Chondrocyte (in vitro differentiated cells): ENCODE results near the gene OTOP3. TPM values are rescaled to one million over a fixed set of nuclear protein-coding genes. Genes with fewer than 3 reads are reported as not detected.
"Not testable (repeated sequence)": the region's sequence is repeated elsewhere in the genome, so short reads cannot be mapped to it uniquely, and the experiment has no call there.

Source experiments
- DNase-seq: peaks from one replicate; pipeline ENCODE4 v3.0.0; 2021; ENCODE audit warnings: mixed read lengths, low spot score
- H3K27ac Mint-ChIP-seq: one replicate; pipeline ENCODE4 v1.8.0; 2021; ENCODE audit warnings: mild to moderate bottlenecking, moderate library complexity, mixed read lengths; ENCODE audit not compliant: unreplicated experiment
- H3K27me3 Mint-ChIP-seq: 2 replicates; pipeline ENCODE4 v1.8.0; 2021; ENCODE audit warnings: low read depth, mixed read lengths
- H3K36me3 Mint-ChIP-seq: 2 replicates; pipeline ENCODE4 v1.8.0; 2021; ENCODE audit warnings: low read depth, mixed read lengths
- H3K4me1 Mint-ChIP-seq: 2 replicates; pipeline ENCODE4 v1.8.0; 2021; ENCODE audit warnings: low read depth, mild to moderate bottlenecking, mixed read lengths
- H3K4me3 Mint-ChIP-seq: one replicate; pipeline ENCODE4 v1.8.0; 2021; ENCODE audit warnings: mild to moderate bottlenecking, moderate library complexity, mixed read lengths; ENCODE audit not compliant: unreplicated experiment
- H3K9me3 Mint-ChIP-seq: 2 replicates; pipeline ENCODE4 v1.8.0; 2021; ENCODE audit warnings: low read depth, mixed read lengths
- CTCF ChIP-seq: fragments of 200-600 bp; sonication (generic); IDR thresholded peaks from 2 replicates; pipeline ENCODE4 v1.5.0; 2021; ENCODE audit warnings: antibody characterized with exemption, mild to moderate bottlenecking, moderate library complexity
- total RNA-seq: library from RNA; stranded (reverse); gene quantifications from 3 replicates; pipeline ENCODE4 v1.2.1, GENCODE V29; 2021

OTOP3 gene
- total RNA-seq, 1 donor from 2014 or later = not detected

GRCh38 chr17:74979408-74980146 is 43.9 kb downstream of the OTOP3 start:
- no peaks in the 10 kb centered on the region for H3K36me3 Mint-ChIP-seq
- no peaks in the 10 kb centered on the region for H3K27me3 Mint-ChIP-seq
- H3K27ac Mint-ChIP-seq = no peak overlapping the region
- H3K9me3 Mint-ChIP-seq = no peaks in the 10 kb centered on the region
- no peak overlapping the region for H3K4me3 Mint-ChIP-seq
- no peak for DNase-seq
- peaks cover 10% of the 10 kb centered on the region for H3K4me1 Mint-ChIP-seq
- no peak for TF ChIP-seq CTCF

GRCh38 chr17:74981318-74981978 is 45.8 kb downstream of the OTOP3 start:
- H3K27me3 Mint-ChIP-seq = no peaks in the 10 kb centered on the region
- H3K4me3 Mint-ChIP-seq = peak overlapping the region; percentile 87
- H3K27ac Mint-ChIP-seq = peak overlapping the region; percentile 94
- H3K4me1 Mint-ChIP-seq = peaks cover 10% of the 10 kb centered on the region
- H3K9me3 Mint-ChIP-seq = no peaks in the 10 kb centered on the region
- TF ChIP-seq CTCF = no peak
- H3K36me3 Mint-ChIP-seq = no peaks in the 10 kb centered on the region
- no peak for DNase-seq

GRCh38 chr17:74981979-74982662 is 46.4 kb downstream of the OTOP3 start:
- Mint-ChIP-seq H3K27me3 (no peaks in the 10 kb centered on the region), H3K4me3 (peak overlapping the region; percentile 87), H3K27ac (peak overlapping the region; percentile 94), H3K36me3 (no peaks in the 10 kb centered on the region), H3K4me1 (peaks cover 16% of the 10 kb centered on the region), H3K9me3 (no peaks in the 10 kb centered on the region)
- DNase-seq = no peak
- TF ChIP-seq CTCF = peak; percentile 47

- Mint-ChIP-seq H3K27ac (peak overlapping the region; percentile 68), H3K4me3 (peak overlapping the region; percentile 87), H3K4me1 (peaks cover 19% of the 10 kb centered on the region)
- H3K27me3 Mint-ChIP-seq, H3K36me3 Mint-ChIP-seq, H3K9me3 Mint-ChIP-seq, DNase-seq: not testable (repeated sequence)
Measured at GRCh38 chr17:74982663-74983313, 47.1 kb downstream of the OTOP3 start.

GRCh38 chr17:74986206-74986576 is 50.5 kb downstream of the OTOP3 start:
- H3K4me1 Mint-ChIP-seq = peaks cover 36% of the 10 kb centered on the region
- H3K27me3 Mint-ChIP-seq = no peaks in the 10 kb centered on the region
- no peaks in the 10 kb centered on the region for H3K9me3 Mint-ChIP-seq
- H3K4me3 Mint-ChIP-seq = no peak overlapping the region
- H3K36me3 Mint-ChIP-seq = peaks cover 2% of the 10 kb centered on the region
- DNase-seq = no peak
- no peak overlapping the region for H3K27ac Mint-ChIP-seq
- TF ChIP-seq CTCF = no peak
